Superior temporal gyrus (tissue), 1 donor: ENCODE measurements around the gene PLSCR1.

Experiments
- DNase-seq: peaks from one replicate; pipeline ENCODE4 v3.0.0-alpha.2; 2016; ENCODE audit errors: extremely low spot score

Gene PLSCR1

DNA sequence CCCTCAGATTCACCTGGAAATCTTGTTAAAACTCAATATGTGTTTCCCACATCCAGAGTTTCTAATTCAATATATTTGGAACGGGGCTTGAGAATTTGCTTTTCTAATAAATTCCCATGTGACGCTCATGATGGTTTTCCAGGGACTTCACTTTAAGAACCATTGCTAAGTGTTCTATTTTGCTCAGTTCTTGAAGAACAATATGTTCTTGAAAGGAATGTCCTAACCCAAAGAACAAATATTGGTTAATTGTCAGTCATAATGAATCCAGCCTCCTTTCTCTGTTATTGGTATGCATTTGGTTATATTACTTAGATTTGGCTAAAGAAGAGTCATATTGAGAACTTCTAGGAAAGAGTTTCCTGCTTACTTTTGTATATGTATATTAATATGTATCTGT is 70.7 kb downstream of the PLSCR1 start:
- DNase-seq: no peak

- no peak for DNase-seq
These were observed 71.8 kb downstream of the PLSCR1 start for GRCh38 chr3:146472611-146473010.

- no peak for DNase-seq
These were observed 73.4 kb downstream of the PLSCR1 start for GRCh38 chr3:146471012-146471411.

DNA sequence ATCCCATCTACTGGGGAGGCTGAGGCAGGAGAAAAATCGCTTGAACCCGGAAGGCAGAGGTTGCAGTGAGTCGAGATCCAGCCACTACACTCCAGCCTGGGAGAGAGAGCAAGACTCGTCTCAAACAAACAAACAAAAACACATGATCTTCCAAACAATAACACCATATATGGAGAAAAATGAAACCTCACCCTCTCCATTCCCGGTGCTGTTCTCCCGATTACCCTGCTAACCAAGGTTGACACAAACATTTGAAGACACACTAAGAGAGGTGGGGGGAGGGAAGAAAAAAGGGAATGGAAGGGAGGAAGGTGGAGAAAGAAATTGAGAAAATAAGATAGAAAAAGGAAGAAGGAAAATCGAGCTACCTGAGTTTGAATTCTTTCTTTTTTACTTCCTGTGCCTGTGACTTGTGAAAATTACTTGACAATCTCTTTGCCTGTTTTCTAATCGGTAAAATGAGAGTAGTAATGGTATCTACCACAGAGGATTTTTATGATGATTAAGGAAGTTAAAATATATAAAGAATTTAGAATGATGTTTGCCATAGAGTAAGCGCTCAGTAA is 73.9 kb downstream of the PLSCR1 start:
- no peak for DNase-seq

- DNase-seq: no peak
These were observed 75.0 kb downstream of the PLSCR1 start, which contains the start of gene PLSCR2 for GRCh38 chr3:146469150-146470017. TSS of gene PLSCR2 (minus strand) at chr3:146469561. CDS start at chr3:146459904, 9,657 bp downstream.

DNA sequence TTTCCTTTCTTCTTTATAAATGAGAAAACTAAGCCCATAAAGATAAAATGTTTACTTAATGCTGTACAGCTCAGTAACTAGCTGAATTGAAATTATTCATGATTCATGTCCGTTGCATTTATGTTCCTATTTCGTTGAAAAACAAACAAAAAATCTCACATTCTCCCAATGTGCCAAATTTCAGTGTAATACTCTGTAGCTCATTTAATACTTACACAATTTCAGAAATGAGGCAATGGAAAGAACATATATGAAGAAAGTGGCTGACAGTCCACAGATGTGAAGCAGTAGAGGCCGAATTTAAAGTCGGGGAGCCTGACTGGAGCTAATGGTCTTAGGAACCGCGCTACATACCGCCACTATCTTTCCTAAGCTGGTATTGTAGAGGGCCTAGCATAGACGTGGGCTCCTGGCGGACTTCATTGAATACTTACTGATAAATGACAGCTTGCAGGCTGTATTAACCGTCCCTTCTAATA is 75.7 kb downstream of the PLSCR1 start:
- no peak for DNase-seq

DNA sequence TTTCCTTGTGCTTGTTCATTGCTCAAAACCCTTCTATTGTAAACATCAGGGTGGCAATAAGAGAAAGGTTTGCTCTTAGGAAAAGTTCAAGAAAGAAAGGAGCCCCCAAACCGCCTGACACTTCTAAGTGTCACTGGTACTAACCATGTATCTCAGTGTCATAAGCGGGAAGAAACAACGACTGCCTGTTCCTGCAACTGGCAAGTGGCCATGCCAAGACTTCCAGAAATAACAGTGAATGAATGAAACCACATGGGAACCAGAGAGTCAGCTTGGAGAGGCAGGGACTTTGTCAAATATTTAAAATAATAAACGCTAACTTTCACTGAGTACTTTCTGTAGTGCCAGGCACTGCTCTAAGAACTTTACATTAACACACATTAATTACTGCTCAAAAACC is 76.2 kb downstream of the PLSCR1 start:
- no peak for DNase-seq

DNA sequence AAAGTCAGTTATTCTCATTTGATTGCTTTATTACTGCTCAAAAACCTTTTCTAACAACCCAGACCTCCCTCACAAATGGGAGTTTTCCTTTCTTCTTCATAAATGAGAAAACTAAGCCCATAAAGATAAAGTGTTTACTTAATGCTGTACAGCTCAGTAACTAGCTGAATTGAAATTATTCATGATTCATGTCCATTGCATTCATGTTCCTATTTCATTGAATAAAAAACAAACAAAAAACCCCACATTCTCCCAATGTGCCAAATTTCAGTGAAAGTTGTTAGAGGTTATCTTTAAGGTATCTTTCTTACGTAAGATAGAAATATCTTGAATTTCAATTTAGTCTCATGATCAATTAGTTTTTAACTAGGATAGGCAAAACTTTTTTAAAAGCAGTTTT is 77.8 kb downstream of the PLSCR1 start:
- DNase-seq: no peak

DNA sequence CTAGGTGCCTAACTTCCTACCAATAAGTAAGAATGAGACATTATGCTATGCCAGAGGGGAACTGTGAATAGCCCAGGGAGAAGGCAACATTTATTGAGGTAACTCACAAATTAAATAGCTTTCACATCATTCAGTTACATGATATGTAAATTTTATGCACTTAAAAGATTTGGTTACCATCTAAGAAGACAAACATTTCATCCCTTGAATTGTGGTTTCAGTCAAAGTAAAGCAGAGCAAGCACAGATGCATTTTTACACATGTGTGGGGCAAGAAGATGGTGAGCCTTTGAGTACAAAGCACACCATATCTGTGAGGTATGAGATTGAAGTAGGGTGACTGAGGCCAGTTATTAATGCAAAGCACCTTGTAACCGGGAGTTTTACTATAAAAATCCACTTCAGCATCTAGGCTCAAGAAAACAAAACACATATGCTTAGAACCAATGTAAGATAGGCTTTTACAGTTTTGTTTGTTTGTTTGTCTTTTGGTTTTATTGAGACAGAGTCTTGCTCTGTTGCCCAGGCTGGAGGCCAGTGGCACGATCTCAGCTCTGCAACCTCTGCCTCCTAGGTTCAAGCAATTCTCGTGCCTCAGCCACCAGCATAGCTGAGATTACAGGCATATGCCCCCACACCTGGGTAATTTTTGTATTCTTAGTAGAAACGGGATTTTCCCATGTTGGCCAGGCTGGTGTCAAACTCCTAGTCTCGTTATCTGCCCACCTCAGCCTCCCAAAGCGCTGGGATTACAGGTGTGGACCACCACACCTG is 78.5 kb downstream of the PLSCR1 start:
- no peak for DNase-seq
